ENCODE results near the gene PIP5K1B.

Gene PIP5K1B

DNA sequence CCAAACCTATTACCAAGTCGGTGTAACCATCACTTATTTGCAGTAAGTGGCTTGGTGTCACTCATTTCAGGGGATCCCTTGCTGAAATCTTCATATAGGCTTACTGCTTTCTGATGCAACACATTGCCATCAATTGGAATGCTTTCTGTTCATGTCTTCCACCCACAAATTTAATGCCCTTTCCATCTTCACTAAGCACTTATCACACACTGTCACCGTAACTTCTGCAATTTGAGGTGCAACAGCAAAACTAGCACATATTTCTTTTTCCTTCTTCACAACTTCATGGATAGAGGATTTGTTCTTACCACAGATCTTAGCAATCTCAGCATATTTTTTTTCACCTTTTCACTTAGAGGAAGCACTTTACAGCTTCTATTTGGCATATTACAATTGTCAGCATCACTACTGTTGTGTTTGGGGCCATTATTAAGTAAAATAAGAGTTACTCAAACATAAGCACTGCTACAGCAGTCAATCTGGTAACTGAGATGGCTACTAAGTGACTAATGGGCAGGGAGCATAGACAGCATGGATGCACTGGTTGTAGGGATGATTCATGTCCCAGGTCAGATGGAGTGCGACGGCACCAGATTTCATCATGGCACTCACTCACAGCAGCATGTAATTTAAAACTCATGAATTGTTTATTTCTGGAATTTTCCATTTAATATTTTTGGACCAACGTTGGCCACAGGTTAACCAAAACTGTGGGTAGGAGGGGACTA is 70.1 kb downstream of the PIP5K1B start:
- no peak for DNase-seq (ENCODE audit: low spot score)

- DNase-seq (ENCODE audit: low spot score), result no peak
Measured at GRCh38 chr9:68777070-68777763, 72.2 kb downstream of the PIP5K1B start.

DNA sequence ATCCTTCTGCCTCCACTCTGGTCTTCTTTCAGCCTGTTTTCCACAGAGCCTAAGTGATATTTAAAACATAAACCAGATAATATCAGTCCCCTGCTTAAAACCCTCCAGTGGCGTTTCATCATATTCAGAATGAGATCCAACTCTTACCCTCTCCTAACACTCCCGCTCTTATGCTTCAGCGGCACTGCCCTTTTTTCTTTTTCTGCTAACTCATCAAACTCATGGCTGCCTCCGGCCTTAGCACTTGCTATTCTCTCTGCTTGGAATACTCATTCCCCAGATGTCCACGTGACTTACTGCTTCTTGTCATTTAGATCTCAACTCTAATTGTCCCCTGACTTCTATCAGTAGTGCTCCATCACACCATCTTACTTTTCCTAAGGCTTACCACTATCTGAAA is 73.6 kb downstream of the PIP5K1B start:
- DNase-seq (ENCODE audit: low spot score), result no peak

- DNase-seq (ENCODE audit: low spot score), result peak; percentile 97
Measured at GRCh38 chr9:68779558-68780379, 74.7 kb downstream of the PIP5K1B start.

DNA sequence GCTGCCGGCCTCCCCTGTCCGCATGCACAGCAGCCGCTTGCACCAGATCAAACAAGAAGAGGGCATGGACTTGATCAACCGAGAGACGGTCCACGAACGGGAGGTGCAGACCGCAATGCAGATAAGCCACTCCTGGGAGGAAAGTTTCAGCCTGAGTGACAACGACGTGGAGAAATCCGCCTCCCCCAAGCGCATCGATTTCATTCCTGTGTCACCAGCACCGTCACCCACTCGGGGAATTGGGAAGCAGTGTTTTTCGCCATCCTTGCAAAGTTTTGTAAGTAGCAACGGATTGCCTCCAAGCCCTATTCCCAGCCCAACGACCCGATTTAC is 75.3 kb downstream of the PIP5K1B start:
- no peak for DNase-seq (ENCODE audit: low spot score)

DNA sequence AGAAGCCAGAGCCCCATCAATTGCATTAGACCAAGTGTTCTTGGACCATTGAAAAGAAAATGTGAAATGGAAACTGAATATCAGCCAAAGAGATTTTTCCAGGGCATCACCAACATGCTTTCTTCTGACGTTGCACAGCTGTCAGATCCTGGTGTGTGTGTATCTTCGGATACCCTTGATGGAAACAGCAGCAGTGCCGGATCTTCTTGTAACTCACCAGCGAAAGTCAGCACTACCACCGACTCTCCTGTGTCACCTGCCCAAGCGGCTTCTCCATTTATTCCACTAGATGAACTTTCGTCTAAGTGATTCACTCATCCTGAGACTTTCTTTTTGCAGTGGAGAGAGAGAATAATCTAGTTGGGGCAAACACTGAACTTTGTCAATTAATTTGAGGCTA is 75.7 kb downstream of the PIP5K1B start:
- DNase-seq (ENCODE audit: low spot score), result peak; percentile 26

- DNase-seq (ENCODE audit: low spot score), result no peak
Measured at GRCh38 chr9:68781928-68782327, 76.9 kb downstream of the PIP5K1B start.

- DNase-seq (ENCODE audit: low spot score), result no peak
Measured at GRCh38 chr9:68782546-68782945, 77.5 kb downstream of the PIP5K1B start.

DNA sequence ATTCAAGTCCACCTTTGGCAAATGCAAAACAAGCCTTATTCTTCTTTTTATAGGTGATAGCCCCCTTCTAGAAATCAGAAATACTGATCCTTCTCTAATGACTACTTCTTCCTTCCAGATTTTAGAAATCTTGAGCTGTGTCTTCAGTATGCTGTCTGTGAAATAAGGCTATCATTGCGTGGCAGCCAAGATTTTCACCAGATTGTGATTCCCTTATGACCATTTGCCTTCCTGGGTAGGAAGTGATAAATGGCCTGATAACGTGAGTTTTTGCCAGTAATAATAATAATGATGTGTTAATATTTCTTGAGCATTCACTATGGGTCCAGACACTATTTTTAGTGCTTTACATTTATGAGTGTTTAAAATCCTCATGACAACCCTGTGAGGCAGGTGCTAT is 80.9 kb downstream of the PIP5K1B start:
- no peak for DNase-seq (ENCODE audit: low spot score)

GRCh38 chr9:68791169-68791568 is 86.1 kb downstream of the PIP5K1B start:
- no peak for DNase-seq (ENCODE audit: low spot score)

- DNase-seq (ENCODE audit: low spot score), result no peak
Measured at GRCh38 chr9:68793605-68794343, 88.7 kb downstream of the PIP5K1B start.

DNA sequence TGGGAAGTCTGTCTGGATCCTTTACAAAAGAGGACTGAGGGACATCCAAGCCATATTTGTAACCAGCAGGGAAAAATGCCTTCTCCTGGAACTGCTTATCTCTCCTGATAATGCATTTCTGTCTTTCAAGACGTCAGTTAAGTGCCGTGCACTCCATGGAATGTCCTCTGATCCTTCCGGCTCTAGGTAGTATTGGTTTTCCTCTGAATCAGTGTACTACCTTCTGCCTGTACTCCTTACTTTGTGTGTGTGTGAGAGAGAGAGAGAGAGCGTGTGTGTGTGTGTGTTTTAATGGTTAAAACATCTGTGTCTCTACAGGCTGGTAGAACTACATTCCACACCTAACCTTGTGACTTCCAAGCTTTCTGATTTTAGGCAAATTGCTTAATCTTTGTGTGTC is 89.9 kb downstream of the PIP5K1B start:
- no peak for DNase-seq (ENCODE audit: low spot score)

- DNase-seq (ENCODE audit: low spot score), result no peak
Measured at GRCh38 chr9:68795411-68795810, 90.4 kb downstream of the PIP5K1B start.

GRCh38 chr9:68797116-68797515 is 92.1 kb downstream of the PIP5K1B start:
- no peak for DNase-seq (ENCODE audit: low spot score)

- DNase-seq (ENCODE audit: low spot score), result no peak
Measured at GRCh38 chr9:68798423-68798822, 93.4 kb downstream of the PIP5K1B start.

- no peak for DNase-seq (ENCODE audit: low spot score)
Measured at GRCh38 chr9:68800836-68801235, 95.8 kb downstream of the PIP5K1B start.

- peak; percentile 74 for DNase-seq (ENCODE audit: low spot score)
Measured at GRCh38 chr9:68802525-68803015, 97.5 kb downstream of the PIP5K1B start.

- no peak for DNase-seq (ENCODE audit: low spot score)
Measured at GRCh38 chr9:68804911-68805889, 100.2 kb downstream of the PIP5K1B start.

DNA sequence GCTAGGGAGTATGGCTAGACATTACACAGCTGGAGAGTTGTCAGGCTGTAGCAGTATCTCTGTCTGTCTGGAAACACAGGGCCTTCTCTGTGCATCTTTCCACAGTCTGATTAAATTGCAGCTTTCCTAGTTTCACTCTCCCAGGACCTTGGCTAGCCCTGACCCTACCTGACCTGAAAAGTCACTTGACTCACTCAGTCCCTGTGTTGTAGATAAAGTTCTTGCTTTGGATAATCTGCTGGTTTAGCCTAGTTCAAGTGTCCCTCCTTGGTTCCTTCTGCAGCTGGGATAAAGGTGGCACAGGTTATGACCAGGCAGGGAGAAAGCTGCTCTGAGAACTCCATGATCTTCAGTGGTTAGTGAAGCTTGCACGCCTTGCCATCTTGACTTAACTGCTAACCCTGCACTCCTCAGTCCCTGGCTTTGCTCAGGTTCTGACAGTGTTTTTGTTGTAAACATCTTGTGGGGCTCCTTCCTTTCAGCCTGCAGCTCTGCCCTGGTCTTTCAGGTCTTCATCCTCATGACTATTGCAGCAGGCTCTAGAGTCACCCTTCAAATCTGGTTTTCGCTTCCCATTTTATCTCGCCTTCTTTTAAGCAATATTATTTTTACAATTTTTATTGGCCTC is 101.0 kb downstream of the PIP5K1B start:
- no peak for DNase-seq (ENCODE audit: low spot score)

DNA sequence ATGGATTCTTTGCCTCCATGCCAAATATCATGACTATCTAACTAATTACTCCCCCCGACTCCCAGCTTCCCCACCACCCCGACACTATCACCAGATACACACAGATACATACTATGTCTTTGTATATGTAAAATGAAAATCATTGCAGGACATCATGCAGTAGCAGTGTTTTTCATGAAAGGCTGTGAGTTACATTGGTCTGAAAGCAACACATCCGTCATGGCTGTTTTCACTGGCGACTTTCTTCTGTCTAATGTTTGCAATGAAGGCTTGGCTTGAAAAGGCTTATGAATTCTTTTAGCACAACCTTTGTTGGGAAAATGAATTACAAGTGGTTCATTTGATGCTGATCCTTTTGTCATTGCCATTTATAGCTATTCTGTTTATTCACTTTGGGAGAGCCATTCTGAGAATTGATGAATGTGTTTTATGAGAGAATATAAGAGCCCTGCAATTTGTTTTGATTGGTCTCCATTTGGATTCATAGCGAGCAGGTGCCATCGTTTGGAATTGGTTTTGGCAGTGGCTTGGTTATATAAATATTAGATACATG is 103.4 kb downstream of the PIP5K1B start:
- no peak for DNase-seq (ENCODE audit: low spot score)
